Measurements from ENCODE around the gene EPM2A. TPM values are rescaled to one million over a fixed set of nuclear protein-coding genes. Genes with fewer than 3 reads are reported as not detected.

EPM2A gene
- total and polyA plus RNA-seq, 2 of the 4 experiments (the other 2 are of a cell fraction), result 2.1 to 4.5 TPM

DNA sequence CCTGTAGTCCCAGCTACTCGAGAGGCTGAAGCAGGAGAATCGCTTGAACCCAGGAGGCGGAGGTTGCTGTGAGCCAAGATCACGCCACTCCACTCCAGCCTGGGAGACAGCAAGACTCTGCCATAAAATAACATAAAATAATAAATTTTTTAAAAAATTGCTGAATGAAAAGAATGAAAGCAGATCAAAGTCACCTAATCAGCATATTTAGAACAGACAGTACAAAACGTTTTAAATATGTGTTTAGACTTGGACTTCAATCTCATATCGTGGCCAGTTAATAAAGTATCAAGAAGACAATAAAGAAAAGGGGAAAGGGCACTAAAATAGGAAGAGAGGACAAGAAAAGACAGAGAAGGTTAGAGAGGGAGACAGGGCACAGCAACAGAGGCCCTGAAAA, 74.6 kb downstream of the EPM2A start:
- no peak overlapping the region for H2AFZ ChIP-seq (replicated peaks; ENCODE audit: low read length, poor library complexity)
- no peak overlapping the region for H2BK15ac ChIP-seq (ENCODE audit: low read depth, low read length)
- no peak overlapping the region for H3K14ac ChIP-seq (replicated peaks; ENCODE audit: low read depth, low read length)
- no peak overlapping the region for H2AK5ac ChIP-seq (ENCODE audit: low read depth, low read length)
- H3K9ac ChIP-seq (ENCODE audit: low read depth, low read length), result no peak overlapping the region
- no peak overlapping the region for H3K18ac ChIP-seq (ENCODE audit: low read depth, low read length)
- WGBS, 2 experiments (ENCODE audit: extremely low coverage in 2 of 2, insufficient read length in 1 of 2), result 33% methylated on average over 1 of the region's 6 CpGs; no CpG with 5 or more reads in 1 of the 2 experiments
- H3K4me2 ChIP-seq (ENCODE audit: low read depth, low read length), result no peak overlapping the region
- H3K4me1 ChIP-seq (ENCODE audit: control insufficient read depth, insufficient read depth, low read length), result no peaks in the 10 kb centered on the region
- no peak overlapping the region for H3K4me3 ChIP-seq (ENCODE audit: insufficient read depth, low read depth, low read length)
- CTCF ChIA-PET, result no interaction called here
- H2BK20ac ChIP-seq (ENCODE audit: low read depth, low read length), result no peak overlapping the region
- no peaks in the 10 kb centered on the region for H3K79me1 ChIP-seq (ENCODE audit: low read depth in 1 of 2, low read length in 2 of 2)
- no peaks in the 10 kb centered on the region for H4K20me1 ChIP-seq (ENCODE audit: insufficient read depth, low read length)
- dilution Hi-C loops (cut with HindIII; ENCODE audit: low sequenced_read_pairs, unreplicated experiment) (no loop called here), in situ Hi-C loops (cut with MboI; ENCODE audit: low sequenced_read_pairs) (no loop called here), intact Hi-C loops (cut with micrococcal nuclease) (no loop called here)
- no peak overlapping the region for H4K5ac ChIP-seq (ENCODE audit: low read depth, low read length)
- TF ChIP-seq MAFK (IDR thresholded peaks at IDR 0.05; ENCODE audit: low read depth, low read length) (peak; percentile 55; the same call in 1 of the 2 replicates), SMC3 (IDR thresholded peaks at IDR 0.05; ENCODE audit: low read depth, low read length) (no peak)
- POLR2A ChIA-PET (ENCODE audit: unreplicated experiment), result no interaction called here
- no peak overlapping the region for H2BK5ac ChIP-seq (ENCODE audit: low read depth, low read length, poor library complexity, severe bottlenecking)
- no peaks in the 10 kb centered on the region for H3K27me3 ChIP-seq (ENCODE audit: control insufficient read depth, insufficient read depth, low read length)
- no peak overlapping the region for H3K23ac ChIP-seq (ENCODE audit: low read depth, low read length)
- no peak overlapping the region for H3K4ac ChIP-seq (ENCODE audit: low read depth, low read length)
- no peak overlapping the region for H2AK9ac ChIP-seq (replicated peaks; ENCODE audit: low read depth, low read length, poor library complexity)
- H3K36me3 ChIP-seq (ENCODE audit: control insufficient read depth, insufficient read depth, low read length), result no peaks in the 10 kb centered on the region
- H3K9me1 ChIP-seq (ENCODE audit: insufficient read depth, low read length), result 0 out of 2 replicates have a peak, but pooled peaks cover 2% of the 10 kb centered on the region
- H3K56ac ChIP-seq (ENCODE audit: extremely low read depth, insufficient read depth, low read length), result no peak overlapping the region
- ATAC-seq (ENCODE audit: low read depth), result no peak
- H2BK120ac ChIP-seq (ENCODE audit: low read depth, low read length), result no peak overlapping the region
- no peaks in the 10 kb centered on the region for H3K9me3 ChIP-seq (ENCODE audit: control insufficient read depth, insufficient read depth, low read length)
- BruUV-seq (replicated peaks), result no TSS peak
- DNase-seq, result no peak
- no peak overlapping the region for H4K8ac ChIP-seq (ENCODE audit: low read depth in 2 of 2, low read length in 2 of 2)
- H4K91ac ChIP-seq (ENCODE audit: insufficient read depth, low read depth, low read length), result no peak overlapping the region
- no peak overlapping the region for H3K27ac ChIP-seq (ENCODE audit: insufficient read depth, low read length)
